ENCODE measurements around the gene OBI1. TPM values are rescaled to one million over a fixed set of nuclear protein-coding genes. Genes with fewer than 3 reads are reported as not detected.

Gene OBI1
- total and polyA plus RNA-seq, 2 donors from 2014 or later, result 4.0 to 9.9 TPM

- FAIRE-seq, result no peak
- no peak overlapping the region for H3K4me3 ChIP-seq (ENCODE audit: low read length in 3 of 3)
- H3K27me3 ChIP-seq (ENCODE audit: control insufficient read depth, insufficient read depth, low read length), result peaks cover 74% of the 10 kb centered on the region
- H3K9ac ChIP-seq (ENCODE audit: low read length in 3 of 3), result no peak overlapping the region
- DNase-seq, result no peak
- no peak overlapping the region for H3K27ac ChIP-seq (ENCODE audit: low read depth in 2 of 2, low read length in 2 of 2)
- intact Hi-C loops (cut with DNase I), result no loop called here
- no peaks in the 10 kb centered on the region for H3K9me3 ChIP-seq (ENCODE audit: control insufficient read depth in 2 of 3, insufficient read depth in 1 of 3, low read length in 3 of 3)
- no peak for TF ChIP-seq CTCF (IDR thresholded peaks at IDR 0.05; ENCODE audit: borderline replicate concordance, extremely low read depth, insufficient read depth)
- H3K4me1 ChIP-seq (ENCODE audit: control insufficient read depth in 2 of 3, insufficient read depth in 2 of 3, low read depth in 1 of 3, low read length in 3 of 3), result no peaks in the 10 kb centered on the region
- H3K36me3 ChIP-seq (ENCODE audit: control insufficient read depth in 2 of 3, insufficient read depth in 3 of 3, low read length in 3 of 3), result no peaks in the 10 kb centered on the region
Measured at GRCh38 chr13:78593652-78594455, 65.1 kb downstream of the OBI1 start.

GRCh38 chr13:78593129-78593528 is 65.8 kb downstream of the OBI1 start:
- H3K4me3 ChIP-seq (ENCODE audit: low read length in 3 of 3), result no peak overlapping the region
- FAIRE-seq, result no peak

GRCh38 chr13:78592584-78592983 is 66.4 kb downstream of the OBI1 start:
- DNase-seq (no peak), FAIRE-seq (no peak)
- Histone ChIP-seq H3K27ac (ENCODE audit: low read depth in 2 of 2, low read length in 2 of 2) (no peak overlapping the region), H3K27me3 (ENCODE audit: control insufficient read depth, insufficient read depth, low read length) (peaks cover 71% of the 10 kb centered on the region), H3K36me3 (ENCODE audit: control insufficient read depth in 2 of 3, insufficient read depth in 3 of 3, low read length in 3 of 3) (no peaks in the 10 kb centered on the region), H3K9ac (ENCODE audit: low read length in 3 of 3) (no peak overlapping the region), H3K4me3 (ENCODE audit: low read length in 3 of 3) (no peak overlapping the region), H3K9me3 (ENCODE audit: control insufficient read depth in 2 of 3, insufficient read depth in 1 of 3, low read length in 3 of 3) (no peaks in the 10 kb centered on the region), H3K4me1 (ENCODE audit: control insufficient read depth in 2 of 3, insufficient read depth in 2 of 3, low read depth in 1 of 3, low read length in 3 of 3) (no peaks in the 10 kb centered on the region)
- TF ChIP-seq CTCF (IDR thresholded peaks at IDR 0.05; ENCODE audit: borderline replicate concordance, extremely low read depth, insufficient read depth), result no peak
- intact Hi-C loops (cut with DNase I), result no loop called here

More at GRCh38 chr13:78593129-78593528, 65.8 kb downstream of the OBI1 start:
- no peak overlapping the region for H3K9ac ChIP-seq (ENCODE audit: low read length in 3 of 3)
- H3K9me3 ChIP-seq (ENCODE audit: control insufficient read depth in 2 of 3, insufficient read depth in 1 of 3, low read length in 3 of 3), result no peaks in the 10 kb centered on the region
- no peak overlapping the region for H3K27ac ChIP-seq (ENCODE audit: low read depth in 2 of 2, low read length in 2 of 2)
- no peak for DNase-seq
- intact Hi-C loops (cut with DNase I), result no loop called here
- no peak for TF ChIP-seq CTCF (IDR thresholded peaks at IDR 0.05; ENCODE audit: borderline replicate concordance, extremely low read depth, insufficient read depth)
- no peaks in the 10 kb centered on the region for H3K4me1 ChIP-seq (ENCODE audit: control insufficient read depth in 2 of 3, insufficient read depth in 2 of 3, low read depth in 1 of 3, low read length in 3 of 3)
- peaks cover 72% of the 10 kb centered on the region for H3K27me3 ChIP-seq (ENCODE audit: control insufficient read depth, insufficient read depth, low read length)
- H3K36me3 ChIP-seq (ENCODE audit: control insufficient read depth in 2 of 3, insufficient read depth in 3 of 3, low read length in 3 of 3), result no peaks in the 10 kb centered on the region

Data from kidney (tissue), 14 donors.